IPS-18a (cell line): ENCODE results near the gene ASRGL1.
"Not testable (repeated sequence)": the region's sequence is repeated elsewhere in the genome, so short reads cannot be mapped to it uniquely, and the experiment has no call there.

Source experiments
- H3K27ac ChIP-seq: one replicate; pipeline ENCODE4 v1.5.1; 2013; ENCODE audit warnings: low read length
- H3K27me3 ChIP-seq: one replicate; pipeline ENCODE4 v1.6.1; 2013; ENCODE audit warnings: mild to moderate bottlenecking, low read length; ENCODE audit not compliant: control insufficient read depth, insufficient read depth
- H3K36me3 ChIP-seq: one replicate; pipeline ENCODE4 v1.6.1; 2013; ENCODE audit warnings: low read depth, low read length; ENCODE audit not compliant: control insufficient read depth
- H3K4me1 ChIP-seq: one replicate; pipeline ENCODE4 v1.6.1; 2013; ENCODE audit warnings: low read depth, low read length; ENCODE audit not compliant: control insufficient read depth
- H3K4me3 ChIP-seq: one replicate; pipeline ENCODE4 v1.5.1; 2013; ENCODE audit warnings: low read length
- H3K9ac ChIP-seq: one replicate; pipeline ENCODE4 v1.6.1; 2013; ENCODE audit warnings: mild to moderate bottlenecking, low read length, moderate library complexity
- H3K9me3 ChIP-seq: one replicate; pipeline ENCODE4 v1.6.1; 2013; ENCODE audit warnings: low read depth, low read length; ENCODE audit not compliant: control insufficient read depth

ASRGL1 gene

DNA sequence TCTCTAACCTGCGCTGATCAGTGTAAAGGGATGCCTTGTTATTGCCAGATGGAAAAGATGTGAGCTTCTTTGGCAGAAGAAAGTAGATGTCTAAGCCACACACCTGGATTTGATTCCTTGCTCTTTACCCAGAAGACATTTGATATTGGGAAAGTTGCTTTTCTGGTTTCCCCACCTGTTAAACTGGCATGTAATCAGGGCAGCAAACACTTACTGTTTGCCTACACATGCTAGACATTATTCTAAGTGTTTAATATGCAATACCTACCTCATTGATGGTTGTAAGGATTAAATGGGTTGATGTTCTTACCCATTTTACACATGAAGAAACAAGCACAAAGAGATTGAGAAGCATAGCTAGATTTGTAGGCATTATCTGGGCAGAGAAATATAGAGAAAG is 16.6 kb downstream of the ASRGL1 start:
- Histone ChIP-seq H3K9ac (no peak overlapping the region), H3K27me3 (no peaks in the 10 kb centered on the region), H3K36me3 (peaks cover 9% of the 10 kb centered on the region), H3K4me1 (peaks cover 14% of the 10 kb centered on the region), H3K4me3 (no peak overlapping the region), H3K9me3 (no peaks in the 10 kb centered on the region), H3K27ac (no peak overlapping the region)

DNA sequence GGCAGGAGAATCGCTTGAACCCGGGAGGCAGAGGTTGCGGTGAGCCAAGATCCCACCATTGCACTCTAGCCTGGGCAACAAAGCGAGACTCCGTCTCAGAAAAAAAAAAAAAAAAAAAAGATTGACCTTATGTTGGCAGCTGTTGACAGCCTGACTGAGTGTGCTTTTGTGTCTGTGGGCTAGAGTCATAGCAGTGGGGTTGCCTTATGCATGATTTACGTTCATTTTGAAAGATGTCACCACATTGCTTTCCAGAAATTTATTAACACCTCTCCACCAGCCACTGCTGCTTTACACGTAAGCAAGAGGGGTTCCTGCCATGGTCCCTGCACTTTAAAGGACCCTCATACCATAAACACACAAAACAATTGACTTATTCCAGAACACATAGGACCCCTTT is 21.0 kb downstream of the ASRGL1 start:
- Histone ChIP-seq H3K27me3 (no peaks in the 10 kb centered on the region), H3K9me3 (no peaks in the 10 kb centered on the region), H3K9ac (no peak overlapping the region), H3K36me3 (peaks cover 11% of the 10 kb centered on the region), H3K27ac (no peak overlapping the region), H3K4me3 (no peak overlapping the region), H3K4me1 (no peaks in the 10 kb centered on the region)

DNA sequence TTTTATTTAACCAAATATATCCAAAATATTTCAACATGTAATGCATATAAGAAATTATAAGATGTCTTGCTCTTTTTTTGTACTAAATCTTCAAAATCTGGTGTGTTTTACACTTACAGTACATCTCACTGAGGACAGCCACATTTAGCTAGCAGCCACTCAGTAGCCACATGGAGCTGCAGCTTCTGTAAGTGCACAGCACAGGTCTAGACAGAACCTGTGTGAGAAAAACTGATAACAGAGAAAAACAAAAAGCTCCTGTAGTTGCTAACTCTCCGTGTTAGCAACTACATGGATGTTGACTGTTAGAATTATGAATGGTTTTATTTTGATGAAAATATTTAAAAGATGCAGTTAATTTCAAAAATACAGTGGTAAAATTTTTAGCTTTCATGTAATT is 22.2 kb downstream of the ASRGL1 start:
- Histone ChIP-seq H3K9ac (no peak overlapping the region), H3K27me3 (no peaks in the 10 kb centered on the region), H3K4me1 (no peaks in the 10 kb centered on the region), H3K4me3 (no peak overlapping the region), H3K36me3 (peaks cover 9% of the 10 kb centered on the region), H3K27ac (no peak overlapping the region), H3K9me3 (no peaks in the 10 kb centered on the region)

DNA sequence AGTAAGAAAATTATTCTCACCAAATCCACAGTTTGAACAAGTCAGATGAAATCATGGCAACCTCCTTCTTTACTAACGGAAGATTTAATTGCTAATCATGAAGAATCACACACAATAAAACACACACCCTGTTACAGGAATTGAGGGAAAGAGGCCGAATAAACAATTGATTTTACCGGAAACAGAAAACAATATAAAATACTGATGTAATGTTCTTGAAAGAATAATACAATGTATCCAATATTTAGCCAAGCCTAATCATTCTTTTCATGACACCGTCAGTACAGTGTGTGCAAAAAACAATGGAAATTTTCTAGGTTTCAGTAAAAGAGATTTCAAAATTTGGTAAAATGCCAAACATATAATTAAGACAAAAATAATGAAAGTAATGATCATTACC is 23.4 kb downstream of the ASRGL1 start:
- H3K9me3 ChIP-seq: no peaks in the 10 kb centered on the region
- no peak overlapping the region for H3K9ac ChIP-seq
- peaks cover 9% of the 10 kb centered on the region for H3K36me3 ChIP-seq
- H3K4me1 ChIP-seq: no peaks in the 10 kb centered on the region
- no peaks in the 10 kb centered on the region for H3K27me3 ChIP-seq
- H3K4me3 ChIP-seq: no peak overlapping the region
- no peak overlapping the region for H3K27ac ChIP-seq

DNA sequence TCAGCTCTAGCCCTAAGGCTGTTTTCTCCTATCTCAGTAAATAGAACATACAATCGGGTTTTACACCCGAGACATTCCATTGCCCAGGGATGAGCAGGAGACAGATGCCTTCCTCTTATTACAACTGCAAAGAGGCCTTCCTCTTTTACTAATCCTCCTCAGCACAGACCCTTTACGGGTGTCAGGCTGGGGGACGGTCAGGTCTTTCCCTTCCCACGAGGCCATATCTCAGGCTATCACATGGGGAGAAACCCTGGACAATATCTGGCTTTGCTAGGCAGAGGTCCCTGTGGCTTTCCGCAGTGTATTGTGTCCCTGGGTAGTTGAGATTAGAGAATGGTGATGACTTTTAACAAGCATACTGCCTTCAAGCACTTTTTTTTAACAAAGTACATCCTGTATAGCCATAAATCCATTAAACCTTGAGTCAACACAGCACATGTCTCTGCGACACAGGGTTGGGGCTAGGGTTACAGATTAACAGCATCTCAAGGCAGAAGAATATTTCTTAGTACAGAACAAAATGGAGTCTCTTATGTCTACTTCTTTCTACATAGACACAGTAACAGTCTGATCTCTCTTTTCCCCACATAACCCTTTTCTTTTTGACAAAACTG is 31.7 kb downstream of the ASRGL1 start:
- H3K4me3 ChIP-seq, H3K9ac ChIP-seq, H3K9me3 ChIP-seq, H3K4me1 ChIP-seq, H3K36me3 ChIP-seq, H3K27ac ChIP-seq, H3K27me3 ChIP-seq: not testable (repeated sequence)

DNA sequence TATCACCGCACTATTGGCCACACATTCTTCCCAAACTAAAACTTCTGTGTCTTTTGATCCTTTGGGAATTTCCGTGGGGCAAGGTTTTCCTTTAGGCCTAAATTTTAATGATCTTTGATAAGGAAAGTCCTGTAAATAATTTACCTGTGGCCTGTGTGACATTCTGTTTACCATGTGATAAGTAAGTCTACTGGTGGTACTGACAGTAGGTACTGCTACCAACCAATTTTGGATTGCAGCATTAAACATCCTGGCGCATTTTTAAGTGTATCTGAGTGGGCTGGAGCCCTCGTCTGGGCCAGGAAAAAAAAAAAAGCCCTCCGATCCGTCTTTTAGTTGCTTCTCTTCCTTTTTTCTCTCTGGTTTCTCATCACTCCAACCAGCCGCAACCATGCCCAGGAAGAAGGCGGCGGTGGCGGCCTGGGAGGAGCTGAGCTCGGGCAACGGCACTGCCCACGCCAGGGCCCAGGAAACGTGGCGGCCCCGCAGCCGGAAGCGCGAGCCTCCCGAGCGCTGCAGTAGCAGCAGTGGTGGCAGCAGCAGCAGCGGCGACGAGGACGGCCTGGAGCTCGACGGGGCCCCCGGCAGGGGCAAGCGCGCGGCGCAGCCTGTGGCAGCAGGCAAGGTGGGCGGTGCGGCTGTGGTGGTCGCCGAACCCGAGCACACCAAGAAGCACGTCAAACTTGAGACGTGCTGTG is 33.6 kb downstream of the ASRGL1 start:
- no peaks in the 10 kb centered on the region for H3K36me3 ChIP-seq
- H3K4me3 ChIP-seq: no peak overlapping the region
- H3K27me3 ChIP-seq: no peaks in the 10 kb centered on the region
- H3K9ac ChIP-seq: no peak overlapping the region
- no peaks in the 10 kb centered on the region for H3K9me3 ChIP-seq
- H3K4me1 ChIP-seq: no peaks in the 10 kb centered on the region
- no peak overlapping the region for H3K27ac ChIP-seq

DNA sequence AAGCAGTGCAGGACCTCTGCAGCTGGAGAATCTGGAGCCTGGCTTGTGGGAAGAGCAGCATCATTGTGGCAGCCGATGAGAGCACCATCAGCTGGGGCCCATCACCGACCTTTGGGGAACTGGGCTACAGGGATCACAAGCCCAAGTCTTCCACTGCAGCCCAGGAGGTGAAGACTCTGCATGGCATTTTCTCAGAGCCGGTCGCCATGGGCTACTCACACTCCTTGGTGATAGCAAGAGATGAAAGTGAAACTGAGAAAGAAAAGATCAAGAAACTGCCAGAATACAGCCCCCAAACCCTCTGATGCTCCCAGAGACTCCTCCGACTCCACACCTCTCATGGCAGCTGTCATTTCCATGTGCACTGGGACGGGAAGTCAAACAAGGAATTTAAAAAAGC is 35.6 kb downstream of the ASRGL1 start:
- Histone ChIP-seq H3K9me3 (no peaks in the 10 kb centered on the region), H3K27ac (no peak overlapping the region), H3K9ac (no peak overlapping the region), H3K4me3 (no peak overlapping the region), H3K36me3 (no peaks in the 10 kb centered on the region), H3K27me3 (no peaks in the 10 kb centered on the region), H3K4me1 (no peaks in the 10 kb centered on the region)

DNA sequence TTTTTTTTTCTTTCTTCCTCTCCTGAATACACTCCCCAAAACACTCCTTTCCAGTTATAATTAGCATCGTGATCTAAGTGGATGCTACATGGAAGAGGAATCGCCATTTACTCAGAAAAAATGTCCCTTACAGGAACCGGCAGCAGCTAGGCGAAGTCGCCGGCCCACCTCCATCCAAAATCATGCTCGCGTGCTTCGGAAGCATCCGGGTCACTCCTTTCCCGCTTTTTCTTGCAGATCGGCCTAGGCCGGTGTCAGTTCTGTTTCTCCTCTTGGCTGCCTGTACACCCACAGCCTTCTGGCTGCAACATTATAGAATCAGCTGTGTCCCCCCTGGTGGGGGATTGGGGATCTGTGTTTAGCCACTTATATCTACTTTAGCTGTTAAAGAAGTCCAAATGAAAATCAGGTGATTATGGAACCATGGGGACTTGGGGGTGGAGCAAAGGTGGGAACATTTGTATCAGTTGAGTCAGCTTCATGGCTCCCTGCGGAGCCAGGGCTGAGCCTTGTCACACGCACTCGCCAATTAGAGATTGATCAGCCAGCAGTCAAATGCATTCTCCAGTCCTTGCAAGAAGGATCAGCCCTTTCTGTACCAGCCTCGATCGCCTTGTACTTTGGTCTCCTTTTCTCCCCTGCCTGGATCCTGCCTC is 36.3 kb downstream of the ASRGL1 start:
- Histone ChIP-seq H3K36me3 (no peaks in the 10 kb centered on the region), H3K4me1 (no peaks in the 10 kb centered on the region), H3K27me3 (no peaks in the 10 kb centered on the region), H3K9me3 (no peaks in the 10 kb centered on the region), H3K4me3 (no peak overlapping the region), H3K9ac (no peak overlapping the region), H3K27ac (no peak overlapping the region)

DNA sequence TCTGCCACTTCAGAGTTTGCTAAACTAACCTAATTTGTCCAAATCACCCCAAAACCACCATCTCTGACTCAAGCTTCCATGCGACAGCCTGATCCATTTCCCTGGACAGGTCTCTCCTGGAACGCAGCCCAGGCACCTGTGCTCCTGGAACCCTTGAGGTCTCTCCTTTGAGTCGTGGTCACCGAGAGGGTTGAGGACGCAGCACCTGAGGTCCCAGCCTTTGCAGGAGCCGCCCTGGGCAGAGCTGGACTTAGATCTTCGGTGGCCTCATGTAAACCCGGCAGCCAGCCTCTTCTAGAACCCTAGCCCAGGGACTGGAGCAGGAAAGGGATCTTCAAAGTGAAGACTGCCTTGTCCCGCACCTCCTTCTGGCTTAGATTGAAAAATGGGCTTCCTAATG is 37.6 kb downstream of the ASRGL1 start:
- no peak overlapping the region for H3K9ac ChIP-seq
- no peaks in the 10 kb centered on the region for H3K4me1 ChIP-seq
- H3K9me3 ChIP-seq: no peaks in the 10 kb centered on the region
- H3K27me3 ChIP-seq: no peaks in the 10 kb centered on the region
- no peaks in the 10 kb centered on the region for H3K36me3 ChIP-seq
- no peak overlapping the region for H3K4me3 ChIP-seq
- H3K27ac ChIP-seq: no peak overlapping the region

DNA sequence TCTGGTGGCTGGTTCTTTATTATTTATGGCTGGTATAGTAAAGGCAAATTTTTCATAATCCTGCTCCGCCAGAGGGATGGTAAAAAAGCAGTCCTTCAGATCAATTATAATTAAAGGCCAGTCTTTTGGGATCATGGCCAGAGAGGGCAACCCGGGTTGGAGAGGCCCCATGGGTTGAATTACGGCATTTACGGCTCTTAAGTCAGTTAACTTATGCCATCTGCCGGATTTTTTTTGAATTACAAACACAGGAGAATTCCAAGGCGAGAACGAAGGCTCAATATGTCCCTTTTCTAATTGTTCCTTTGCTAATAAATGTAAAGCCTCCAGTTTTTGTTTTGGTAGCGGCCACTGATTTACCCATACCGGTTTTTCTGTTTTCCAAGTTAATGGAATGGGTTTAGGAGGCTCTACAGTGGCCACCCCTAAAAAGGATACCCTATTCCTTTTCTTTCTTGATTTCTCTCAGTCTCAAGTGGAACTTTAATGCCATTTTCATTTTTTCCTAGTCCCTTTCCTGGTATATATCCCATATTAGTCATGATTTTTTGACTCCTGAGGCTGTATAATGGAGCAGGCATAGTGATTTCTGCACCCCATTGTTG is 41.3 kb downstream of the ASRGL1 start:
- H3K27ac ChIP-seq, H3K9ac ChIP-seq, H3K27me3 ChIP-seq, H3K4me1 ChIP-seq, H3K36me3 ChIP-seq, H3K9me3 ChIP-seq, H3K4me3 ChIP-seq: not testable (repeated sequence)

DNA sequence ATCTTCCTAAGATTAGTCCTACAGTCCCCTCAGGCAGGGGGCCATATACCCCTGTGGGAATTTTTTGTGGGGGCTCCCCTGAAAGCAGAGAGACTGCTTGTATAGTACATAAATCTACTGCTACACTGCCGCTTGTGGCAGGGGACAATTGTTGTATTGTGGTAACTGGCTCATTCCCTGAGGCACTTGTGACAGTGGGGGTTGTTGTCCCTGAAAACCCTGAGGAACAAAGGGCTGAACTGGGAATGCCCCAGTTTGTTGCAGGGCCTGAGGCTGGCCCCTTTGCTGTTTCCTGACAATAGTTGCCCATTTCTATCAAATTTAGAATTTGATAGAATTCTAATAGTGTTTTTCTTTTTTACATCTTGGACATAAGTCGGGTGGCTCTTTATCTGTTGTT is 42.3 kb downstream of the ASRGL1 start:
- not testable (repeated sequence) for H3K36me3 ChIP-seq, H3K27me3 ChIP-seq, H3K9ac ChIP-seq, H3K4me3 ChIP-seq, H3K4me1 ChIP-seq, H3K27ac ChIP-seq, H3K9me3 ChIP-seq
